Esophagus muscularis mucosa (tissue), 3 donors: ENCODE measurements around the gene KISS1.
"Not testable (repeated sequence)": the region's sequence is repeated elsewhere in the genome, so short reads cannot be mapped to it uniquely, and the experiment has no call there.

Source experiments
- CTCF ChIP-seq, 3 experiments: fragments of 200-600 bp in 2 of 3; fragments of 450-650 bp in 1 of 3; sonication (generic) in 2 of 3; IDR thresholded peaks; one replicate each; pipeline ENCODE4 v1.5.1; 2017 to 2019; ENCODE audit warnings: antibody characterized with exemption in 3 of 3, mild to moderate bottlenecking in 2 of 3, moderate library complexity in 1 of 3
- POLR2A ChIP-seq: fragments of 450-650 bp; IDR thresholded peaks from one replicate; pipeline ENCODE4 v1.6.1; 2017; ENCODE audit warnings: antibody characterized with exemption, moderate library complexity, mild to moderate bottlenecking, low read depth
- POLR2AphosphoS5 ChIP-seq, 2 donors: sonication (generic); formaldehyde crosslinking; IDR thresholded peaks; one replicate each; pipeline ENCODE4 v1.6.1; 2017; ENCODE audit warnings: antibody characterized with exemption in 2 of 2

- TF ChIP-seq CTCF (IDR thresholded peaks at IDR 0.05); POLR2A; POLR2AphosphoS5 (IDR thresholded peaks at IDR 0.05): not testable (repeated sequence)
These were observed 43.1 kb upstream of the KISS1 start for GRCh38 chr1:204239401-204239800.
